ENCODE results near the gene ADAMTSL4.
"Not testable (repeated sequence)": the region's sequence is repeated elsewhere in the genome, so short reads cannot be mapped to it uniquely, and the experiment has no call there.

Gene ADAMTSL4

GRCh38 chr1:150596095-150596892, 47.1 kb downstream of the ADAMTSL4 start:
- DNase-seq = no peak

- DNase-seq = no peak
Measured at GRCh38 chr1:150596976-150597375, 47.8 kb downstream of the ADAMTSL4 start.

- DNase-seq = not testable (repeated sequence)
Measured at GRCh38 chr1:150598346-150598745, 49.1 kb downstream of the ADAMTSL4 start.

GRCh38 chr1:150601540-150601939, 52.3 kb downstream of the ADAMTSL4 start:
- no peak for DNase-seq

GRCh38 chr1:150602372-150602771, 53.2 kb downstream of the ADAMTSL4 start:
- DNase-seq = not testable (repeated sequence)

- DNase-seq = no peak
Measured at GRCh38 chr1:150603711-150604110, 54.5 kb downstream of the ADAMTSL4 start.

- DNase-seq = no peak
Measured at GRCh38 chr1:150604226-150604588, 55.0 kb downstream of the ADAMTSL4 start.

GRCh38 chr1:150605451-150605731, 56.2 kb downstream of the ADAMTSL4 start:
- DNase-seq = not testable (repeated sequence)

GRCh38 chr1:150606463-150607142, 57.4 kb downstream of the ADAMTSL4 start:
- no peak for DNase-seq

- no peak for DNase-seq
Measured at GRCh38 chr1:150609732-150610131, 60.5 kb downstream of the ADAMTSL4 start.
